GM12865 (cell line): Measurements from ENCODE around the gene VIPR2.
"Not testable (repeated sequence)": the region's sequence is repeated elsewhere in the genome, so short reads cannot be mapped to it uniquely, and the experiment has no call there.

Source experiments
- DNase-seq: peaks from one replicate; pipeline ENCODE4 v3.0.0; 2010; ENCODE audit warnings: low read depth
- H3K4me3 ChIP-seq: 2 replicates; pipeline ENCODE4 v1.5.1; 2011; ENCODE audit warnings: mild to moderate bottlenecking, low read depth, low read length, control low read depth
- TF ChIP-seq, protein P1 (sequence below): IDR thresholded peaks from 2 replicates; pipeline ENCODE4 v1.5.1; 2011; ENCODE audit warnings: low read length, control low read depth, low read depth, inconsistent platforms; ENCODE audit not compliant: insufficient read depth; ENCODE audit errors: missing control alignments

The VIPR2 gene

GRCh38 chr7:159126311-159127260, 18.1 kb downstream of the VIPR2 start:
- no peak for DNase-seq
- H3K4me3 ChIP-seq: no peak overlapping the region
- TF ChIP-seq, protein P1, sequence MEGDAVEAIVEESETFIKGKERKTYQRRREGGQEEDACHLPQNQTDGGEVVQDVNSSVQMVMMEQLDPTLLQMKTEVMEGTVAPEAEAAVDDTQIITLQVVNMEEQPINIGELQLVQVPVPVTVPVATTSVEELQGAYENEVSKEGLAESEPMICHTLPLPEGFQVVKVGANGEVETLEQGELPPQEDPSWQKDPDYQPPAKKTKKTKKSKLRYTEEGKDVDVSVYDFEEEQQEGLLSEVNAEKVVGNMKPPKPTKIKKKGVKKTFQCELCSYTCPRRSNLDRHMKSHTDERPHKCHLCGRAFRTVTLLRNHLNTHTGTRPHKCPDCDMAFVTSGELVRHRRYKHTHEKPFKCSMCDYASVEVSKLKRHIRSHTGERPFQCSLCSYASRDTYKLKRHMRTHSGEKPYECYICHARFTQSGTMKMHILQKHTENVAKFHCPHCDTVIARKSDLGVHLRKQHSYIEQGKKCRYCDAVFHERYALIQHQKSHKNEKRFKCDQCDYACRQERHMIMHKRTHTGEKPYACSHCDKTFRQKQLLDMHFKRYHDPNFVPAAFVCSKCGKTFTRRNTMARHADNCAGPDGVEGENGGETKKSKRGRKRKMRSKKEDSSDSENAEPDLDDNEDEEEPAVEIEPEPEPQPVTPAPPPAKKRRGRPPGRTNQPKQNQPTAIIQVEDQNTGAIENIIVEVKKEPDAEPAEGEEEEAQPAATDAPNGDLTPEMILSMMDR: no peak

GRCh38 chr7:159125955-159126270, 18.8 kb downstream of the VIPR2 start:
- H3K4me3 ChIP-seq: no peak overlapping the region
- TF ChIP-seq, protein P1: no peak
- DNase-seq: no peak

DNA sequence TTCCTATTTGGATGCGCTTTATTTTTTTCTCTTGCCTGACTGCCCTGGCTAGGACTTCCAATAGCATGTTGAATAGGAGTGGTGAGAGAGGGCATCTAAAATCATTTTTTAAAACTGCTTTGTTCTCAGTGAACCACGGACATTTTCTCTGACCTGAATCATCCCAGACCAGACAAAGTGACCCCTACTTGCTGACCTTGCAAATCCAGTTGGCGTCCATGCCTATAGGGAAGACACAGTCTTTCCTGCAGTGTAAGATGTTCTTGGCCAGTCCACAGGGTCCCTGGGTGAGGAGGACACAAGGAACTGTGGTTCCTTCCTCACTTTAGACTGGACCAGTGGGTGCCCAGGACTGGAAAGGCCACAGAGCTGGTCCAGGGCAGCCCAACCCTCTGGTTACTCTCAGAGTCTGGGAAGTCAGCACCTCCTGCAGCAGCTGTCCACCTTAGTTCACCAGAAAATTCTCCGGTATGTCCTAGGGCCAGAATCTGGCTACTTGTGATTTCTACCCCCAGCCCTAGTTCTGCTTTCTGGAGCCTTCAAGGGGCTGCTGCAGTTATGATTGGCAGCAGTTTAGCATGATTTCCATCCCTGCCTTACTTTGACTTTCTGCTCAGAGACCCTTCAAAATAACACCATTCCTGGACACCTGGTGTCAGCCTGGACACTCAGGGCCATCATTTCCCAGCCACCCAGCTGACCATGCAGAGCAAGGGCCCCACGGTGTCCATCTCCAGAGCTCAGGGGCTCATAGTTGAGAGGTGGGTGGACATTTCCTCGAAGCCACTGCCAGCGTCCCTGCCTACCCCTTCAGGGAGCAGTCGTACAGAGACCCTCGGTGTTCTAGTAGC, 19.3 kb downstream of the VIPR2 start:
- H3K4me3 ChIP-seq: no peak overlapping the region
- TF ChIP-seq, protein P1: no peak
- no peak for DNase-seq

DNA sequence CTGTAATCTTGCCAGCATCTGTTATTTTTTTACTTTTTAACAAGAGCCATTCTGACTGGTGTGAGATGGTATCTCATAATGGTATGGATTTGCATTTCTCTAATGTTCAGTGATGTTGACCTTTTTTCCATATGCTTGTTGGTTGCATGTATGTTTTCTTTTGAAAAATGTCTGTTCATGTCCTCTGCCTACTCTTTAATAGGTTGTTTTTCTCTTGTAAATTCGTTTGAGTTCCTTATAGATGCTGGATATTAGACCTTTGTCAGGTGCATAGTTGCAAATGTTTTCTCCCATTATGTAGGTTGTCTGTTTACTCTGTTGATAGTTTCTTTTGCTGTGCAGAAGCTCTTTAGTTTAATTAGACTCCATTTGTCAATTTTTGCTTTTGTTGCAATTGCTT, 20.9 kb downstream of the VIPR2 start:
- not testable (repeated sequence) for DNase-seq, H3K4me3 ChIP-seq

GRCh38 chr7:159123294-159123693, 21.4 kb downstream of the VIPR2 start:
- DNase-seq, H3K4me3 ChIP-seq: not testable (repeated sequence)

DNA sequence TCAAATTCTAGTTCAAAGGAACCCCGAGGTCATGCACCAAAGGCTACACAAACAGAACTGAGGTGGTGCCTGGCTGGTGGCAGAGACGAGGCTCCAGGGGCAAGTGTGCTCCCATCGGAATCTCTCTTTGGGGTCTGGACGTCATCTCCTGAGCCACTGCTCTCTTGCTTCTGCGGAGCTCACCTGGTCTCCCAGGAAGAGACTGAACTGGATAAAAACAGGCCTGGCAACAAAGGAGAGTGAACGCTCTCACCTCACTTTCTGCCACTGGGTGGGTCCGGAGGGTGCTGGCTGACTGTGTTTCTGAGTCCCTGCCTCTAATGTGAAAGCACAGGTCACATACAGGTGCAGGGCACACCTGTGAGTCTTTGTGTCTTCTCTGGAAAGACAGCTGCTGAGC, 22.4 kb downstream of the VIPR2 start:
- no peak for DNase-seq
- H3K4me3 ChIP-seq: no peak overlapping the region
- TF ChIP-seq, protein P1: no peak

DNA sequence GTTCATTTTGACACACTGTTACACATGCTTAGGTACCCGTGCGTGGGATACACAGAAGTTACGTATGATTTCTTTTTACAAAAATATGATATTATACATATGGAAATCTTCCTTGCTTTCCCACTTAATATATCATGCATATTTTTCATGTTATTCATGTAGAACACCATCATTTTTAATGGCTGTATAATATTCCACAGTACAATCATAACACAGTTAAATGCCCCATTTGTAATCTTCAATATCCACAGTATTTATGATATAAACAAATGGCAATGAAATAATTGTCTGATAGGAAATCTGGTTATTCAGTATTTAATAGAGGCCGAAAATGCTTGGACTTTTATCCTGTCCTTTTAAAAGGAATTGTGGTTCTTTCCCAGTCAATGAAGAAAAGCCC, 23.2 kb downstream of the VIPR2 start:
- TF ChIP-seq, protein P1: no peak
- DNase-seq: no peak
- H3K4me3 ChIP-seq: no peak overlapping the region
